Tibial artery (tissue), 4 donors: ENCODE results near the gene SMKR1.
"Not testable (repeated sequence)": the region's sequence is repeated elsewhere in the genome, so short reads cannot be mapped to it uniquely, and the experiment has no call there.

Experiments used
- DNase-seq, 2 donors: peaks; one replicate each; pipeline ENCODE4 v3.0.0-alpha.2; 2019
- H3K27ac ChIP-seq, 2 donors: fragments of 200-600 bp; sonication (generic) in 1 of 2; 1 replicate in 1 of 2; 2 replicates in 1 of 2; pipeline ENCODE4 v1.5.1; 2018 to 2019; ENCODE audit warnings: mild to moderate bottlenecking in 1 of 2
- H3K27me3 ChIP-seq, 2 donors: fragments of 200-600 bp; sonication (generic) in 1 of 2; one replicate each; pipeline versions ENCODE4 v1.5.1 to v1.6.0; 2016 to 2019
- H3K36me3 ChIP-seq, 3 donors: fragments of 200-600 bp; sonication (generic) in 2 of 3; one replicate each; pipeline ENCODE4 v1.5.1; 2016 to 2019; ENCODE audit warnings: mild to moderate bottlenecking in 2 of 3
- H3K4me1 ChIP-seq, 4 donors: fragments of 200-600 bp; sonication (generic) in 2 of 4; 1 replicate in 3 of 4; 2 replicates in 1 of 4; pipeline ENCODE4 v1.5.1; 2016 to 2019
- H3K4me3 ChIP-seq, 2 donors: fragments of 200-600 bp; sonication (generic) in 1 of 2; 1 replicate in 1 of 2; 2 replicates in 1 of 2; pipeline ENCODE4 v1.5.1; 2018 to 2019; ENCODE audit warnings: mild to moderate bottlenecking in 2 of 2
- H3K9me3 ChIP-seq, 3 donors: fragments of 200-600 bp; sonication (generic) in 1 of 3; one replicate each; pipeline ENCODE4 v1.5.1; 2016 to 2019
- intact Hi-C: fragments of 100-400 bp; cut with DNase I; formaldehyde crosslinking; loops from one replicate; pipeline ENCODE4 v1.15.0; 2023; ENCODE audit warnings: low total_unique reads
- TF ChIP-seq, protein P1 (sequence below), 2 experiments: fragments of 200-600 bp in 1 of 2; fragments of 450-650 bp in 1 of 2; IDR thresholded peaks; one replicate each; pipeline ENCODE4 v1.5.1; 2017 to 2019; ENCODE audit warnings: antibody characterized with exemption in 2 of 2, mild to moderate bottlenecking in 1 of 2, moderate library complexity in 1 of 2

The SMKR1 gene

DNA sequence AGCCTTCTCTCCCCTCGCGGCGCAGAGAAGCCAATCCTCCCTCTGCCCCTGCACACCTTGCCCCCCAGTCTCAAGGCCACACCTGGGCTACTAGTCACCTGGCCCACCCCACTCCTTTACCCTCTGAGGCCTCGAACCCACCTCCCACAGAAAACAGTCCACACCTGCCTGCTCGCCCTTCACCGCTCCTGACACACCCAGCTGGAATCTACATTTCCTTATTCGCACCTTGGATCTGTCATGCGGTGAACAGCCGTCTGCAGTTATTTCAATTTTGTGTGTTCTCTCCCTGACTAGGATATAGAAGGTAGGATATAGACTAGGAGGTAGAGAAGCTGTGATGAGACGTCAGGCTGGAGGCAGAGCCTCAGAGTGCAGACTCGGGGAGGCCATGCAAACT lies 29.4 kb downstream of the SMKR1 start:
- TF ChIP-seq, protein P1, sequence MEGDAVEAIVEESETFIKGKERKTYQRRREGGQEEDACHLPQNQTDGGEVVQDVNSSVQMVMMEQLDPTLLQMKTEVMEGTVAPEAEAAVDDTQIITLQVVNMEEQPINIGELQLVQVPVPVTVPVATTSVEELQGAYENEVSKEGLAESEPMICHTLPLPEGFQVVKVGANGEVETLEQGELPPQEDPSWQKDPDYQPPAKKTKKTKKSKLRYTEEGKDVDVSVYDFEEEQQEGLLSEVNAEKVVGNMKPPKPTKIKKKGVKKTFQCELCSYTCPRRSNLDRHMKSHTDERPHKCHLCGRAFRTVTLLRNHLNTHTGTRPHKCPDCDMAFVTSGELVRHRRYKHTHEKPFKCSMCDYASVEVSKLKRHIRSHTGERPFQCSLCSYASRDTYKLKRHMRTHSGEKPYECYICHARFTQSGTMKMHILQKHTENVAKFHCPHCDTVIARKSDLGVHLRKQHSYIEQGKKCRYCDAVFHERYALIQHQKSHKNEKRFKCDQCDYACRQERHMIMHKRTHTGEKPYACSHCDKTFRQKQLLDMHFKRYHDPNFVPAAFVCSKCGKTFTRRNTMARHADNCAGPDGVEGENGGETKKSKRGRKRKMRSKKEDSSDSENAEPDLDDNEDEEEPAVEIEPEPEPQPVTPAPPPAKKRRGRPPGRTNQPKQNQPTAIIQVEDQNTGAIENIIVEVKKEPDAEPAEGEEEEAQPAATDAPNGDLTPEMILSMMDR (IDR thresholded peaks at IDR 0.05): no peak
- intact Hi-C loops: no loop called here
- no peaks in the 10 kb centered on the region for H3K36me3 ChIP-seq
- peaks cover 0 to 7% of the 10 kb centered on the region in 2 donors for H3K27me3 ChIP-seq
- H3K4me1 ChIP-seq: no peaks in the 10 kb centered on the region
- no peak for DNase-seq
- no peak overlapping the region for H3K4me3 ChIP-seq
- H3K9me3 ChIP-seq: no peaks in the 10 kb centered on the region
- H3K27ac ChIP-seq: no peak overlapping the region

DNA sequence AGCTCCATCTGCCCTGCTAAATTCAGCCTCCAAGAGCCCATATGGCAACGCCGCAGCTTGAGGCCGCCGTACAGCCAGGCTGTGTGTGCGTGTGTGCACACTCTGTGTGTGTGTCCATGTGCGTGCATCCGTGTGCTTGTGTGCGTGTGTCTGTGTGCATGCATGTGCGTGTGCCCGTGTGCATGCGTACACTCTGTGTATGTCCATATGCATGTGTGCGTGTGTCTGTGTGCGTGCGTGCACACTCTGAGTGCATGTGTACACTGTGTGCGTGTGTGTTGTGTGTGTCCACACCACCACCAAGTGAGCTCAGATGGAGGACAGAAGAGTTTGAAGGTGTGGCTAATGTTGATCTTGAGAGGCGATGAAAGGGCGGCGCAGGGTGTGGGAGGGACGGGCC lies 30.0 kb downstream of the SMKR1 start:
- Histone ChIP-seq H3K4me1 (no peaks in the 10 kb centered on the region), H3K36me3 (no peaks in the 10 kb centered on the region), H3K9me3 (no peaks in the 10 kb centered on the region), H3K27ac (no peak overlapping the region), H3K4me3 (no peak overlapping the region), H3K27me3 (peaks cover 0 to 3% of the 10 kb centered on the region in 2 donors)
- no peak for DNase-seq
- TF ChIP-seq, protein P1 (IDR thresholded peaks at IDR 0.05): no peak
- intact Hi-C loops: no loop called here

DNA sequence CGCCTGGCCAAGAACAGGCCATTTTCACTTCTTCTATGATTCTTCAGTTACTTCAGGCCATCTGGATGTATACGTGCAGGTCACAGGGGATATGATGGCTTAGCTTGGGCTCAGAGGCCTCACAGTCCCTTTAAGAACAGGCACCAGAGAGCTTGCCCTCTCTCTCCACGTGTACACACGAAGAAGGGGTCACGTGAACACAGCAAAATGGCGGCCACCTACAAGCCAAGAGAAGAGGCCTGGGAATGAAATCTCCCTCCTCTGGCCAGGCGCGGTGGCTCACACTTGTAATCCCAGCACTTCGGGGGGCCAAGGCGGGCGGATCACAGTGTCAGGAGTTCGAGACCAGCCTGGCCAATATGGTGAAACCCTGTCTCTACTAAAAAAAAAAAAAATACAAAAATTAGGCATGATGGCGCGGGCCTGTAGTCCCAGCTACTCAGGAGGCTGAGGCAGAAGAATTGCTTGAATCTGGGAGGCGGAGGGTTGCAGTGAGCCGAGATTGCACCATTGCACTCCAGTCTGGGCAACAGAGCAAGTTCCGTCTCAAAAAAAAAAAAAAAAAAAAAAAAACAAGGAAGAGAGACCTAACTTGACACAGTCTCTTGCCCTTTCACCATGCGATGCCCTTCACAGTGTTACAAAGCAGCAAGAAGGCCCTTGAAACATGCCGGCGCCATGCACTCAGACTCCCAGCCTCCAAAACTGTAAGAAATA lies 32.4 kb downstream of the SMKR1 start:
- H3K27ac ChIP-seq, H3K36me3 ChIP-seq, H3K9me3 ChIP-seq, DNase-seq, H3K4me1 ChIP-seq, intact Hi-C loops, H3K4me3 ChIP-seq, H3K27me3 ChIP-seq: not testable (repeated sequence)

DNA sequence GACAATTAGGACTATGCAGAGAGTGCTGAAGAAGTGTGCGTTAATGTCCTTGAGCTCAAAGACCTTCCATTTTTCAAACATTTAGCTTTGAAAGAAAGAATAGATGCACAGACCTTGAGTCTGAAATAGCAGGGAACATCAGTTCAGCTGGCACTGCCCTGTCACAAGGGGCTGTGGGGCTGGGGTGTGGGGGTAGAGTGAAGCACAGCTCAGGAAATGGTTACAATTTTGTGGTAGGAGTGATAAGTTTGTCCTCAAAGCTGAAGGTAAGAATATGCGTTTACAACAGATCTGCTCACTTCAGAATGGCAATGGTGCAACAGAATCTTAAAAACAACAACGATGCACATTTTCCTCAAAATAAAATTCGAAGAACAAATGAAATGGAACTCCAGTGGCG lies 33.6 kb downstream of the SMKR1 start:
- intact Hi-C loops: no loop called here
- no peaks in the 10 kb centered on the region for H3K36me3 ChIP-seq
- no peak overlapping the region for H3K4me3 ChIP-seq
- H3K27ac ChIP-seq: no peak overlapping the region
- TF ChIP-seq, protein P1 (IDR thresholded peaks at IDR 0.05): no peak
- no peaks in the 10 kb centered on the region for H3K9me3 ChIP-seq
- no peak for DNase-seq
- H3K27me3 ChIP-seq: peaks cover 0 to 3% of the 10 kb centered on the region in 2 donors
- no peaks in the 10 kb centered on the region for H3K4me1 ChIP-seq

DNA sequence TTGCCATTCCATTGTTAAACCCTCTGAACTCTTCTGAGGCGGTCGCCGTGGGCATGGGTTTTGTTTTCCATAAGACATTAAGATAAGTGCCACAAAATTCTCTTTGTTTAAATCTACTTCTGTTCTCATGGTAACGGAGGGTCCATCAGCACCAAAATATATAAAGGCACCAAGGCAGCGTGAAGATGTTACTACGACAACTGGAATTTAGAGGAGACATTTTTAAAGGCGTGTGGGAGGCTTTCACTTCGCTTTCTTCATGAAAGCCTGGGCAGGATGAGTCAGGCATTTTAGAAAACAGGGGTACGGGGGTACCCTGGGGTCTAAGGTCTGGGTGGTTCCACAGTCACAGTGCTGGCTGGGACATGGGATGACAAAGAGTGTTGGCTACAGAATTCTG lies 34.0 kb downstream of the SMKR1 start:
- Histone ChIP-seq H3K9me3 (no peaks in the 10 kb centered on the region), H3K36me3 (no peaks in the 10 kb centered on the region), H3K4me1 (no peaks in the 10 kb centered on the region), H3K27ac (no peak overlapping the region), H3K4me3 (no peak overlapping the region), H3K27me3 (peaks cover 0 to 3% of the 10 kb centered on the region in 2 donors)
- TF ChIP-seq, protein P1 (IDR thresholded peaks at IDR 0.05): no peak
- DNase-seq: no peak
- intact Hi-C loops: no loop called here

DNA sequence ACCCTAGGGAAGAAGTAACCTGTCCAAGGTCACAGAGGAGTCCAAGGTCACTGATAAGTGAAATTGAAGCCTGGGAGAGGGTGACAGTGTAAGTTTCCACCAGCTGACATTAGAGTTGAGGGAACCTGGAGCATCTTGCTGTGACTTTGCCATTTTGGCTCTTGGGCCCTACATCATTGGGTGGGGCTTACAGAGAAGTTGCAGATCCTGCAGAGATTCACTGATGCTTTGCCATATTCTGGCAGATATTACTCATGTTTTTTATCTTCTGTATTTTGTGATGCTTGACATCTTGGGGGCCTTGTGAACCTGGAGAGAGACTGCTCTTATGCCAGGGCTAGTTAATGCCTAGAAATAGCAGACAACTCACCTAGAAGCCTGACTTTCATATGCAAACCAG lies 36.5 kb downstream of the SMKR1 start:
- Histone ChIP-seq H3K4me3 (no peak overlapping the region), H3K27ac (no peak overlapping the region), H3K9me3 (no peaks in the 10 kb centered on the region), H3K27me3 (peaks cover 0 to 5% of the 10 kb centered on the region in 2 donors), H3K4me1 (no peaks in the 10 kb centered on the region), H3K36me3 (no peaks in the 10 kb centered on the region)
- DNase-seq: no peak
- intact Hi-C loops: no loop called here
- TF ChIP-seq, protein P1 (IDR thresholded peaks at IDR 0.05): no peak
